Cortex of kidney (tissue), 1 donor: ENCODE data around the gene TENM4.

Experiments used
- DNase-seq: peaks from one replicate; lab custom pipeline; 2025; lab: John Stamatoyannopoulos, UW

Gene TENM4

DNA sequence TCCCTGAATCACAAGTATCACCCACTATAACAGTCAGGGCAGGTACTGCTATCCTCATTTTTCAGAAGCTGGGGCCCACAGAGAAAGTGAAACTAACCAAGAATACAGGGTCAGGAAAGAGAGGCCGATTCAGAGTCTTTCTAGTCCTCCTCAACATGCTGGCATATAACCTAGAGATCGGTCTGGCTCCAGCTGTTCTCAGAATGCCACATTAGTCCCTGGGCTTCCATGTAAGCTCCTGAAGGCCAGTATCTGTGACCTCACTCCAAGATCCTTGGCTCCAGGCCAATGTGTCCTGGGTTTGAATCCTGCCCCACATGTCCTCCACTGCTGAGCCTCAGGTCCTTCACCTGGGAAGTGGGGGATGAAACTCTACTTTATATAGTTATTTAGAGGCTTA, 50.4 kb downstream of the TENM4 start:
- no peak for DNase-seq

GRCh38 chr11:79388201-79388600, 52.6 kb downstream of the TENM4 start:
- no peak for DNase-seq

DNA sequence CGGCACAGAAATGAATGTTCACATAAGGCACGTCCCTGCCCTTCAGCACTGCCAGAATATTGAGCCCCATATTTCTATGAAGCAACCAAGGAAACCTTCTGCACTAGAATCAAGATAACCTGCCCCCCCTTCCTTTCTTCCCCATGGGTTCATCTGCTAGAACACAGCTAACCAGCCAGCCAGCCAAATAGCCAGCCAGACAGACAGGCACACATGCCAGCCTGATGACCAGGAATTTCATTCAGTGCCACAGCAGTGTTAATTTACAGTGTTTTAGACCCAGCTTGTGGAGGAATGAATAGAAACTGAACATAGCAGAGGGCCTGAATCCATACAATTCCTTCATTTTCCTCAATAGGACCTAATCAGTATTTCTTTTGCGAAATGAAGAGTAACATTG, 57.0 kb downstream of the TENM4 start:
- DNase-seq = no peak

DNA sequence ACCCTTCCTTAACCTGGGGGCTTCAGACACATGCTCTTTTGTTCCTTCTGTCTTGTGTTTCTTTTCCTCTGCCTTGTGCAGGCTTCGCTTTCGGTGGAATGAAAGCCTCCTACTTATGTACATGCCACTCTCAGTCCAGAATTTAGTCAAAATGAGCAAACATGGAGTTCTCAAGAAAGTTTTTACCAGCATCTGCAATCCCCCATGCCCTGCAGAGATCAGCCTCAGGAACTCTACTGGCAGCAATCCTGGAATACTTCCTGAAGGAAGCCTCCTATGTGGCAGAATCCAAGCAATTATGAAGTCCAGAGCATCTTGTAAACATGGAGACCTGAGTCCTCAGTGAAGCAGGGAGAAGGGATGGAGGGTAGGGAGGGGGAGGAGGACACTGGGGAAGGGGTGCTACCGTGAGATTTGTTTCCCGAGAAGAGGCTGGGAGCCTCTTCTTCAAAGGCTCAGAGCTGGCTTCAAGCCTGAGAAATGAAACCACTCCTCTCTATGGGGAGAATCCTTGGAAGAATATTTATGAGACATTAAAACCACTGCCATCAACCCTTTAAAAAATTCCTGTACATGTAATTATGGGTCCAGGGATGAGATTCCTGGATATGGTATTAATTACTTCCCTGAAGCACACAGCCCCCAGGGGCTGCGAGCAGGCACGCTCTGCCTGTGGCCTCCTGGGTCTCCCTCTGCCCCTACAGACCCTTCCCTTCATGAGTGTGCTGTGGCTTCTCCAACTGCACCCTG, 58.4 kb downstream of the TENM4 start:
- DNase-seq = no peak

GRCh38 chr11:79381036-79381435, 59.8 kb downstream of the TENM4 start:
- no peak for DNase-seq

DNA sequence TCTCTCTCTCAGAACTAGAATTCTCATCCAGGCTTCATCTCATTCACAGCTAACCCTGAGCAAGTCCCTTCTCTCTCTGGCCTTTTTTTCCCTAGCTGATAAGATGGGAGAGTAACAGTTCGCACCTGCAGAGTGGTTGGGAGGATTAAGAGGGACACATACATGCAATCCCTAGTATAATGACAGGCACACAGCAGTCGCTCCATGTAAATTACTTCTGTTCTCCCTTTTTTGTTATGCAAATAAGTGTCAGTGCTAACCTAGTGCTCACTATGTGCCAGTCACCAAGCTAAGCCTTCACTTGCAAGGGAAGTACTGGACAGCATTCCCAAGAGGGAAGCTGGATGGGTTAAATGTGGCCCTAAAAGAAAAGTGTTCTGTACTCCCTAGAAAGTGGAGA, 63.4 kb downstream of the TENM4 start:
- DNase-seq = no peak

DNA sequence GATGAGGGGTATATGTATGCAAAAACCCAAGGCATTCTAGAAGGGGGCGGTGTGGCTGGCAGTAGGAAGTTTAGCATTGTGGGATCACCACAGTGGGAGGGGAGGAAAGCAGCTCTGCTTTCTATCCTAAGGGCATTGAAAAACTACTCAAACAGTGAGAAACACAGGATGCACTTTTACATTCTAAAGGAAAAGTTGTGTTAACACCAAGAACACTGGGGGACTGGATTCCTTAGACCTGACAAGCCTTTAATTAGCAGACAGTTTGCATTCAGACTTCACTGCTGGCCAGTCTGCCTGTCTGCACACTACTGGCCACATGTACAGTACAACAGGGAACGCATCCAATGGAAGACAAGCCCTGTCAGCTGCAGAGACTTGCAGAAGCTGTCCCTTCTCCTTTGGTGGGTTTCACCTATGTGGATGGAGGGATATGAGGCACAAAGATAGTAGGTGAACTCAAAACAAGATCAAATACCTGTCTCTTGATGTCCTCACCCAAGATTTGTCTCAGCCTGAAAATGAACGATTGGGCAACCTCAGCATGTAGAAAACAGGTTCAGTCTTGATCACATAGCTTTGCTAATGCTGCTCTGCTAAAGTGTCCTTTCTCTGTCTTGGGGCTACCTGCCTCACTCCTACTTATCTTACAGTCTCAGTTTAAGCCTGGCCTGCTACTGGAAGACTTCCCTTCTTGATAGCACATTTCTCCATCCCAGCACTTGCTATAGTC, 64.8 kb downstream of the TENM4 start:
- no peak for DNase-seq

- no peak for DNase-seq
These were observed 66.1 kb downstream of the TENM4 start for GRCh38 chr11:79374727-79375126.

DNA sequence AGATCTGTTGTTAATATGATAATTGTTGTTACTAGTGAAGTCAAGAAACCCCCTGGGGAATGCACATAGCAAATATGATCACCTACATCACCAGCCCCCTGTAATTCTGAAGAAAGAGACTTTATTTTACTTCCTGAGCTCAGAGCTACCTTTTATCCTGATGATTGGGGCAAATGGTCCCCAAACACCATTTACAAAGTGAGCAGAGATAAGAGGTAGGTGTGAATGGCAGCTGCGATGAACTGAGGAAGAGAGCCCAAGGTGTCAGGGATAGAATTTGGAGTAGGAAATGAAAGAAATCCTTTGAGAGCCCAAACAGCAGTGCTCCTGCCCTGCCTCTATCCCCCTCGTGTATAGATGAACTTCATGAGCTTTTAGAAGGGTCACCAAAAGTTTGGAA, 69.1 kb downstream of the TENM4 start:
- no peak for DNase-seq

DNA sequence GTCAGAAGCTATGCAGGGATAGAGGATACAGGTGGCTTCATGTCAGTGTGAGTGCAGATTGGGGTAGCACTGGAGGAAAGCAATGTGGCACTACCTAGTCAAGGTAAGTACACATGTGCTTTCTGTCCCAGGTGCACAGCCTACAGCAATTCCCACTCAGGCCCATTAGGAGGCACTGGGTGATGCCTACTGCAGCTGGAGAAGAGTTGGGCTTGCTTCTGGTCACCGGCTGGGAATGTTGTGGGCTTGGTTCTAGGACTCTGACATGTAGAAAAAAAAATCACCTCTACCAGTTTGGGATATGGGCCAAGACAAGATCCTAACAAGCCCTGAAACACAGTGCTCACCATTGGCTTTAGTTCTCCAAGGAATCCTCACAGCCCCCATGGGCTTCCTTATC, 69.7 kb downstream of the TENM4 start:
- DNase-seq = no peak

DNA sequence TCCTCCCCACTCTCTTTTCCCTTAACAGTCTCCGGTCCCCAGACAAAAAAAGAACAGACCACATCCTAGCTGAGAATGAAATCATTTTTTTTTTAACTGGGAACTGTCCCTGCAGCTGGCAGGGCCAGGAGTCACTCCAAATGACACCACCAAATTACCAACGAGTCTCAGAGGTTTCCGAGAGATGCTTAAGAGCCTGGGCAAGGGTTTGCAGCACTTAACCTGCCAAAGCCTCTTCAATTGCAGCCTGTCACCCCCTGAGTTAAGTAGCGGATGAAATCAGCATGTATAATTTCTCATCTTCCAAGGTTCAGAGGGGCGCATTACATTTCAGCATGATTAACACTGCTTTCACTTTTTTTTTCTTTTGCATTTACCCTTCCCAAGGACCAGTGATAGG, 71.8 kb downstream of the TENM4 start:
- no peak for DNase-seq

DNA sequence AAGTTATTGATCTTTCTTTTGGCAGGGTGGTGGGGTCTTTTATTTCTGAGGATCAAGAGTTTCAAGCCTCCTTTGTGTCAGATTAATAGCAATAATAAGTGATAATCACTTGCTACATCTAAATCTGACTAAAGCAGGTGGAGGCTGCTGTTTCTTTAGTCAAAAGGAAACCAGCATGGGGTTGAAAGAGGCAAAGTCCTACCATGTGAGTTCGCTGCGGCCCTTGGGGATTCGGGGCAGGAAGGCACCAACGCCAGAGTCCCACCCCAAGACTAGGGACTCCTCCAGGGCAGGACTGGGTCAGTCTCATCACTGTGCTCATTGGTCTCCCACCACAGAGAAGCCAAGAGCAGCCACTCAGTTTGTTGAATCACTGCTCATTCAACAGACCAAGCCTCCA, 73.0 kb downstream of the TENM4 start:
- DNase-seq = no peak

- no peak for DNase-seq
These were observed 74.6 kb downstream of the TENM4 start for GRCh38 chr11:79366218-79366617.

DNA sequence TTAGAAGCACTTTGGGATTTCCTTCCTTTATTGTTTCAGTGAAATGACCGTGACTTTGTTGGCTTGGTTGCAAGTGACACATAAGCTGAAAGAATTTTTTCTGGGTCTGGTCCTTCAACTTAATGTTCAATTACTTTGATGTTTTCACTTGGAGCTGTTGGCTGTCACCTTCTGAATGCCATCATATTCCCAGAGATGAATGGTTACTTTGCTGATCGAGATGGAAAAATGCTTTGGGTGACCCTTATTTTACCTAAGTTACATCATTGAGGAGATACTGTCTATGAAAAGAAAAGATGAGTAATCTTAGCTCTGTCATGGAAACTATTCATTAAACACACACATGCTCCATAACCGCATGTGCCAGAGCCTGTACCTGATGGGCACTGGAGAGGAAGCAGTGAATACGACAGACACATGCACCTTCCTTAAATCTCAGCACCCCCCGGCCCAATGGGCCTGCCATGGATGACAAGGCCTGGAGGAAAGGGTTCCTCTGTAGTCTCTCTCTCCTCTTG, 76.9 kb downstream of the TENM4 start:
- DNase-seq = no peak

DNA sequence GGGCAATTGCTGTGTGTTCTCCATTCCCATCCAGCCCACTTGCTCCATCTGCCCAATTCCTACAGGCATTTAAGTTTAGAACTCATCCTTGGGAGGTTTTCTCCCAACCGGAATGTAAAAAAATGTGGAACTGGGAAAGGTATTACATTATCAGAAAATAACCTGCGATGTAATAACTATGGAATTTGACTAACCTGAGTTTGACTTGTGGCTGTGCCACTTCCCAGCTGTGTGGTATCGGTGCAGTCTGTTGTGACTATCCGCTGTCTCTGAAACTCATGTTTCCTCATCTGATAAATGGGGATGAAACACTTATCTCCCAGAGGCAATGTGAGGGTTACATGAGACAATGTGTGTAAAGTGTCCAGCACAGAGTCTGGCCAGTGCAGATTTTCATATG, 77.6 kb downstream of the TENM4 start:
- DNase-seq = no peak

GRCh38 chr11:79362821-79363220, 78.0 kb downstream of the TENM4 start:
- no peak for DNase-seq

GRCh38 chr11:79362206-79362757, 78.5 kb downstream of the TENM4 start:
- DNase-seq = no peak

GRCh38 chr11:79358258-79358657, 82.6 kb downstream of the TENM4 start:
- no peak for DNase-seq

DNA sequence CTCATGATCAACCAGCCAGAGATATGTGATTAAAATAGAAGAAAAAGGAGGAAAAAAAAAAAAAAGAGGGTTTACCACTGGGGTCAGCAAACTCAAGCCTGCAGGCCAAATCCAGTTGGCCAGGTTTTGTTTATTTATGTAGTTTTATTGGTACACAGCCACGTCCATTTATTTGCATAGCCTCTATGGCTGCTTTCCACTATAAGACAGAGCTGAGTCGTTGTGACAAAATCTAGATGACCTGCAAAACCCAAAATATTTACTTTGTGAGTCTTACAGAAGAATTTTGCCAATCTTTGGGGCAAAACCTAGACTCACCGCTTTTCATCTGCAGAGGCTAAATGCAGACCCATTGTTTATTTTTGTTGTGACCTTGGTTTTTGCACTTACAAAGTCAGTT, 87.1 kb downstream of the TENM4 start:
- no peak for DNase-seq

DNA sequence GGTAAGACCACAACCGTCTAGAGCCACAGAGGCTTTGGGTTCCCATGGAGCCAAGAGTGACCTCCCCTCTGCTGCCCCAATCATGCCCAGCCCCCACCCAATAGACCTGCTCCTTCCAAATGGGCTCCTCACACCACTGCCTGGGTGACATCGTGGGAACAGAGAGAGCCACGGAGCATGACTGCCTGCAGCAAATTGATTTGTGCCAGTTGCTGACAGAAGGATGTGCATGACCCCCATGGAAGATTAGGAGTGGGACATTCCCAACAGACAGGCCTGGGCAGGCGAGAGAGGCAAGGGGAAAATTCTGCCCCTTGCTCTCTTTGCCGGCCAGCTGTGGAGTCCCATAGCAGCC, 88.5 kb downstream of the TENM4 start:
- DNase-seq = no peak

DNA sequence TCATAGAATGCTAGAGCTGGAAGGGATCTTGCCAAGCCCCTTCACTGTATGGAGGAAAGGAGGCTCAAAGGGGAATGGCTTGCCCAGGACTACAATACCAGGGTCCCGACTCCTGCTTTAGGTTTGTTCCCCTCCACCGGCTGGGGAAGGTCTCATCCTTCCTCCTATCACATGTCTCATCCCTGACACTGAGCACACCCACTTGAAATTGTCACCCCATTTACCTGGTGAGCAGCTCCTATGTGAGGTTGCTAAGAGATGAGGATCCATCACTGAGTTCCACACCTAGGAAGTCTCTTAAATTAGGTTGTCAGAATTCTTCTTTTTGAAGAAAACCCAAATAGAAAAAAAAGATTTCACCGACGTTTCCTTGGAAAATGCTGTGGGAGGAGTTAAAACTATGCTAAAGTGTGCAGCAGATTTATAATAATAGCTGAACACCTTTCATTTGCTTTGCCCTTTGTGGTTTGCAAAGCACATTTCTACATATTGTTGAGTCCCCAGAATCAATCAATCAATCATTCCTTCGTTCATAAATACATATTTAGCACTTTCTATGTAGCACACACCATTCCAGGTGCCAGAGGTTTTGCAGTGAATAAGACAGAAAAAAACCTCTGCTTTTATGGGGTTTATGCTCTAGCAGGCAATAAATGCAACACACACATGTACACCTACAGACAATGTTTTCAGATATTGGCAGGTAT, 91.7 kb downstream of the TENM4 start:
- DNase-seq = no peak

DNA sequence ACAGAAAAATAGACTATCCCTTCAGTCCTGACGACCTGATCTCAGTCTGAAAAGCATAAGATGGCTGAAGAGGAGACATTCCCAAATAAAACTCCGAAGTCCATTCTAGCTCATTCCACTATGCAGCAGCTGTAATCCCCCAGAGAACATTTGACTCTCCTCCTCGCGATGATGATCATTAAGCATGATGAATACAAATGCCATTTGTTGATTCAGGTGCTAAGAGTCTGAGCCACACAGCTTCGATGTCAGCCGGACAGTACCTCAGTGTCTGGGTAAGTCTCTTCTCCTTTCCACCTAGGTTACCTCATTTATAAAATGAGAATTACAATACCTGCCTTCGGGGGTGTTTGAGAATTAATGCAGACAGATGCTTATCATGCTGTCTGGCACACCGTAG, 94.8 kb downstream of the TENM4 start:
- no peak for DNase-seq
